Stimulated activated CD4-positive, alpha-beta T cell treated with anti-CD3 and anti-CD28 coated beads, Interleukin-1b, Interleukin-23, amount 100 ng/mL, for 48 hours (primary cell): ENCODE results near the gene AMIGO1.
"Not testable (repeated sequence)": the region's sequence is repeated elsewhere in the genome, so short reads cannot be mapped to it uniquely, and the experiment has no call there.

Experiments used
- DNase-seq: peaks from one replicate; pipeline ENCODE4 v3.0.0-alpha.2; 2020

AMIGO1 gene

GRCh38 chr1:109482791-109483671 is 26.5 kb downstream of the AMIGO1 start:
- DNase-seq, result peak; percentile 29

- DNase-seq, result no peak
Observed at GRCh38 chr1:109482242-109482641, 27.3 kb downstream of the AMIGO1 start.

- DNase-seq, result no peak
Observed at GRCh38 chr1:109481646-109482045, 27.9 kb downstream of the AMIGO1 start.

GRCh38 chr1:109479901-109480300 is 29.6 kb downstream of the AMIGO1 start:
- no peak for DNase-seq

GRCh38 chr1:109479311-109479710 is 30.2 kb downstream of the AMIGO1 start:
- no peak for DNase-seq

- no peak for DNase-seq
Observed at GRCh38 chr1:109478806-109479205, 30.7 kb downstream of the AMIGO1 start.

- no peak for DNase-seq
Observed at GRCh38 chr1:109477821-109478220, 31.7 kb downstream of the AMIGO1 start.

GRCh38 chr1:109476825-109477224 is 32.7 kb downstream of the AMIGO1 start:
- DNase-seq, result no peak

- DNase-seq, result no peak
Observed at GRCh38 chr1:109475261-109475660, 34.3 kb downstream of the AMIGO1 start.

- no peak for DNase-seq
Observed at GRCh38 chr1:109474697-109475096, 34.8 kb downstream of the AMIGO1 start.

- not testable (repeated sequence) for DNase-seq
Observed at GRCh38 chr1:109473284-109474057, 36.1 kb downstream of the AMIGO1 start.

GRCh38 chr1:109472779-109473178 is 36.7 kb downstream of the AMIGO1 start:
- no peak for DNase-seq

- DNase-seq, result no peak
Observed at GRCh38 chr1:109470245-109470644, 39.3 kb downstream of the AMIGO1 start.

GRCh38 chr1:109468903-109469302 is 40.6 kb downstream of the AMIGO1 start:
- no peak for DNase-seq

GRCh38 chr1:109468061-109468460 is 41.5 kb downstream of the AMIGO1 start:
- DNase-seq, result no peak

- DNase-seq, result no peak
Observed at GRCh38 chr1:109467301-109467777, 42.2 kb downstream of the AMIGO1 start.

GRCh38 chr1:109466452-109467300 is 42.9 kb downstream of the AMIGO1 start, which contains the start of gene SYPL2:
Gene SYPL2, plus strand, starts transcription at chr1:109466546. Its CDS starts 298 bp downstream, at chr1:109466844.
- no peak for DNase-seq

- no peak for DNase-seq
Observed at GRCh38 chr1:109466125-109466451, 43.4 kb downstream of the AMIGO1 start.

GRCh38 chr1:109457819-109458218 is 51.7 kb downstream of the AMIGO1 start:
- no peak for DNase-seq

- DNase-seq, result no peak
Observed at GRCh38 chr1:109454497-109455133, 54.9 kb downstream of the AMIGO1 start.
